Loucy (cell line): ENCODE data around the gene C19orf18.

Source experiments
- H2AFZ ChIP-seq: fragments of 200-600 bp; sonication (generic); 2 replicates; pipeline ENCODE4 v1.6.0; 2016; ENCODE audit warnings: antibody characterized with exemption, mild to moderate bottlenecking, low read length, moderate library complexity
- H3F3A ChIP-seq: fragments of 200-600 bp; 2 replicates; pipeline ENCODE4 v1.6.0; 2016; ENCODE audit warnings: antibody characterized with exemption, low read depth, mild to moderate bottlenecking
- H3K27me3 ChIP-seq: fragments of 200-600 bp; sonication (generic); 2 replicates; pipeline ENCODE4 v1.6.1; 2014; ENCODE audit warnings: low read length, mild to moderate bottlenecking; ENCODE audit not compliant: insufficient read depth, poor library complexity, severe bottlenecking
- H3K36me3 ChIP-seq: fragments of 200-600 bp; sonication (generic); 2 replicates; pipeline ENCODE4 v1.6.1; 2016; ENCODE audit warnings: low read length; ENCODE audit not compliant: insufficient read depth
- H3K4me1 ChIP-seq: fragments of 200-600 bp; sonication (generic); 2 replicates; pipeline ENCODE4 v1.5.1; 2014; ENCODE audit warnings: low read length, mild to moderate bottlenecking; ENCODE audit not compliant: insufficient read depth, poor library complexity, severe bottlenecking
- H3K4me2 ChIP-seq: fragments of 200-600 bp; sonication (generic); 2 replicates; pipeline ENCODE4 v1.6.0; 2014; ENCODE audit warnings: antibody characterized with exemption, low read length, low read depth, mild to moderate bottlenecking; ENCODE audit not compliant: poor library complexity, severe bottlenecking
- H3K4me3 ChIP-seq: fragments of 200-600 bp; sonication (generic); 2 replicates; pipeline ENCODE4 v1.5.1; 2014; ENCODE audit warnings: low read length, mild to moderate bottlenecking, mixed read lengths; ENCODE audit not compliant: poor library complexity, severe bottlenecking
- H3K79me2 ChIP-seq: fragments of 200-600 bp; sonication (generic); 2 replicates; pipeline ENCODE4 v1.6.1; 2014; ENCODE audit warnings: low read length; ENCODE audit not compliant: insufficient read depth
- H3K9ac ChIP-seq: fragments of 200-600 bp; sonication (generic); 2 replicates; pipeline ENCODE4 v1.6.0; 2014; ENCODE audit warnings: mild to moderate bottlenecking, low read depth, low read length, moderate library complexity; ENCODE audit not compliant: poor library complexity, severe bottlenecking
- H3K9me2 ChIP-seq: fragments of 200-600 bp; sonication (generic); replicated peaks from 2 replicates; pipeline ENCODE4 v1.6.1; 2016; ENCODE audit warnings: low read depth, low read length, mixed read lengths
- H3K9me3 ChIP-seq: fragments of 200-600 bp; sonication (generic); 2 replicates; pipeline ENCODE4 v1.6.1; 2014; ENCODE audit warnings: mild to moderate bottlenecking, antibody characterized with exemption, low read length, low read depth; ENCODE audit not compliant: insufficient read depth
- H4K20me1 ChIP-seq: fragments of 200-600 bp; sonication (generic); 2 replicates; pipeline ENCODE4 v1.6.0; 2014; ENCODE audit warnings: antibody characterized with exemption, low read length, mild to moderate bottlenecking; ENCODE audit not compliant: insufficient read depth, poor library complexity, severe bottlenecking
- CTCF ChIP-seq: fragments of 200-600 bp; sonication (generic); conservative IDR thresholded peaks from 2 replicates; pipeline ENCODE4 v1.5.1; 2014; ENCODE audit warnings: mild to moderate bottlenecking, antibody characterized with exemption, low read length
- EZH2phosphoT487 ChIP-seq: fragments of 200-600 bp; IDR thresholded peaks from 2 replicates; pipeline ENCODE4 v1.6.1; 2018; ENCODE audit warnings: antibody characterized with exemption, mild to moderate bottlenecking, moderate library complexity, borderline replicate concordance

Gene C19orf18

DNA sequence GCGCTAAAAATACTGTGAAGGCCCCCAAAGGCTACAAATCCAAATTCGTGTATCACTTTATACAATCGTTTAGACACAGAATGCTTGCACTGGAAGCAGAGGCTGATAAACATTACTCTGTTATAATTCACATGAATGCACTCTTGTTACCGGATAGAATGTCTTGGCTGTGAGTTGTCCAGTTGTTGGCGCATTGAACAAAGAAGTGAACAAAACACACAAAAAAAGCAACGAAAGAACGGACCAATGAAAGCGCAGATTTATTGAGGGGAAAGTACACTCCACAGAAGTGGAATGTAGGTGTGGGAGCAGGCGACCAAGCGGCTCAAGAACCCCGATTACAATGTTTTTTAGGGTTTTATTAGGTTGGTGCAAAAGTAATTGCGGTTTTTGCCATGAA, 38.6 kb downstream of the C19orf18 start:
- Histone ChIP-seq H3K27me3 (no peaks in the 10 kb centered on the region), H3K79me2 (peaks cover 4% of the 10 kb centered on the region; the same call in 1 of the 2 replicates), H3K9me3 (no peaks in the 10 kb centered on the region; the same call in 1 of the 2 replicates), H3K4me2 (no peak overlapping the region), H3K4me3 (no peak overlapping the region), H2AFZ (no peak overlapping the region), H3F3A (no peaks in the 10 kb centered on the region), H4K20me1 (no peaks in the 10 kb centered on the region), H3K9me2 (no peaks in the 10 kb centered on the region), H3K4me1 (no peaks in the 10 kb centered on the region), H3K36me3 (peaks cover 9% of the 10 kb centered on the region; the same call in 1 of the 2 replicates), H3K9ac (no peak overlapping the region)
- TF ChIP-seq EZH2phosphoT487 (no peak), CTCF (no peak)

DNA sequence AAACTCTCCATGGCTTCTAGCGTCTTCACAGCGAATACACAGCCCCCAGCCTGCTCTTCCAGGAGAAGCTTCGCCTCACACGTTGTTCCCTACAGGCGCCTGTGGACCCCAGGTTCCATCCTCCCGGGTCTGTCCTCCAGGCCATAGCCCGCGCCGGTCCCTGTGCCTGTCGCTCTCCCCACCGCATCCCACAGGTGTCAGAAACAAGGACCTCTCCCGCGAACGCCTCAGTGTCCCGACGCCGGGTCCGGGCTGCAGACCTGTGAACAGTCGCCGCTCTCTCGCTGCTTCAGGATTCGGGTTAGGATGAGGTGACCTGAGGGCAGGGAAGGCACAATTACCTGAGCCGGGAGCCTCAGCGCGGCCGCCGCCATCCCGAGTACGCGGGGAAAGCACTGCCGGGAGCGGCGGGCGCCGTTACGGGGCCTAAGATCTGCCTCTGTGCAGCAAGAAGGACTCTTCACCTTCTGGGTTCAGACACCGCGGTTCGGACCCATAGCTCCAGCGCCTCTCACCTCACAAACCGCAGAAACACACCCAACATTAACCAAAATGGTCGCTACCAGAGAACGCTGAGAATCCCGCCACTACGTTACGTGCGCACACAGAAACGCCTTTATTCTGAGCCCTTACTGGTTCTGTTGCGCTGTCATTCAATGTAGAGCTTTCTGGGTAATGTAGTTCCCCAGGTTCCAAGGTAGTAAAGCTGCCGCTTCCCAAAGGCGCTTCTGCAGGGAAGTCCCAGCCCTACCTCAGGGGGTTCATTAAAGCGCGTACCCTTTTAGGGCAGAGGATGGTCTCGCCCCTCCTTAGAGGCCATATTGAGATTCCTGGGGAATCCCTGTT, 39.3 kb downstream of the C19orf18 start, which contains the start of gene ZNF418:
Gene ZNF418 (minus strand): TSS at position 583 of the 846 bp plus-strand sequence. CDS start 1,580 bp downstream, outside the sequence.
- Histone ChIP-seq H4K20me1 (no peaks in the 10 kb centered on the region), H3K27me3 (no peaks in the 10 kb centered on the region), H3K79me2 (peaks cover 4% of the 10 kb centered on the region; the same call in 1 of the 2 replicates), H3K9me3 (no peaks in the 10 kb centered on the region; the same call in 1 of the 2 replicates), H2AFZ (no peak within 1 kb of the TSS), H3K4me2 (peak within 1 kb of the TSS; percentile 13), H3K4me3 (peak within 1 kb of the TSS; percentile 68), H3K4me1 (no peaks in the 10 kb centered on the region), H3F3A (no peaks in the 10 kb centered on the region), H3K9me2 (no peaks in the 10 kb centered on the region), H3K9ac (peak within 1 kb of the TSS; percentile 65), H3K36me3 (peaks cover 3% of the 10 kb centered on the region; the same call in 1 of the 2 replicates)
- TF ChIP-seq EZH2phosphoT487 (no peak), CTCF (no peak)

DNA sequence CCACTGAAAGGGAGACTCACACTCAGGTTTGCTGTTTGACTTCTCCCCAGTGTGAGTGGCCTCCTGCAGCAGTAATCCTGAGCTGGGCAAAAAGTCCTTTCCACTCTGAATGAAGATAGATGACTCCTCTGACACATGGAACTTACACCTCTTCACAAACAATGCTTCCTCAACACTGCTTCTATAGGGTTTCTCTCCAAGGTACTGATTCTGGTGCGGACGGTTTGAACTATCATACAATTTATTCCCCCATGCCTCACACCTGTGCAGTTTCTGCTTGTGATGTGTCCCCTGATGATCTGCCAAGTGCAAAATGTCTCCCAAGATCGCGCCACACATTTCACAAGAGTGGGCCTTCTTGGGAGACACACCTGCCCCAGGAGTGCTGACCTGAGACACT, 46.7 kb downstream of the C19orf18 start:
- Histone ChIP-seq H3K27me3 (no peaks in the 10 kb centered on the region), H3K9me2 (no peaks in the 10 kb centered on the region), H3K4me3 (no peak overlapping the region), H3K9me3 (peaks cover 5% of the 10 kb centered on the region; the same call in 1 of the 2 replicates), H3K4me2 (no peak overlapping the region), H4K20me1 (no peaks in the 10 kb centered on the region), H2AFZ (no peak overlapping the region), H3K36me3 (0 out of 2 replicates have a peak, but pooled peaks cover 3% of the 10 kb centered on the region), H3K4me1 (no peaks in the 10 kb centered on the region), H3K79me2 (no peaks in the 10 kb centered on the region), H3K9ac (no peak overlapping the region), H3F3A (no peaks in the 10 kb centered on the region)
- TF ChIP-seq CTCF (no peak), EZH2phosphoT487 (no peak)
